NCI-H146 (cell line): ENCODE results near the gene MLXIPL.
"Not testable (repeated sequence)": the region's sequence is repeated elsewhere in the genome, so short reads cannot be mapped to it uniquely, and the experiment has no call there.

ENCODE experiments used
- DNase-seq: peaks from one replicate; lab custom pipeline; 2025; lab: John Stamatoyannopoulos, UW

Gene MLXIPL

GRCh38 chr7:73581006-73581405, 43.3 kb downstream of the MLXIPL start:
- DNase-seq, result not testable (repeated sequence)

DNA sequence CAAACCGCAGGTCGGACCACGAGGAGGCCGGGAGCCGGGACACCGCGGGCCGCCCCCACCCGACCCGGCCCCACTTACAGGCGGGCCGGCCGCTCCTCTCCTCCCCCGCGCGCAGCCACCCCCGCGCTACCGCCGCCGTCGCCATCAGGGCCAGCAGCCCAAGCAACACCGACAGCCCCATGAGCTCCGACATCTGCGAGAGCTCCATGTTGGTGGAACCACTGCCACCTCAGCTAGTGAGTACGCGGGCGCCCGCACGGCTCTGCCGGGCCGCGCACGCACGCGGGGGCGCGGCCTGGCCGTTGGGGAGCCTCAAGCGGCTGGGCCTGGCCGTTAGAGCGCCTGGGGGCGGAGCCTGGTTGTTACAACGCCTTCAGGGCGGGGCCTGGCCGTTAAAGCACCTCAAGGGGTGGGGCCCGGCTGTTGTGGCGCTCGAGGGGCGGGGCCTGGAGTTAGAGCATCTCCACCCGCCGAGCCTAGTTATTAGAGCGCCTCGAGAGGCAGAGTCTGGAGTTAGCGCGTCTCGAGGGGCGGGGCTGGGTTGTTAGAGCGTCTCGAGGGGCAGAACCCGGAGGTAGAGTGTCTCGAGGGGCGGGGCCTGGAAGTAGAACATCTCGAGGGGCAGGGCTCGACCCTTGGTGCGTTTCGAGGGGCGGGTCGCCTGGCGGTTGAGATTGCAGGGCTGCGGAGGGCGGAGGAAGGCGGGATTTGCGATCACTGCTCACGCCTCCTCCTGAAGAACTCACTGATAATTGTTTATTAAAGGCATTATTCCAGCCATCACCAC, 45.8 kb downstream of the MLXIPL start, which contains the start of gene TBL2:
TSS of gene TBL2 (minus strand) at position 238 of the 787 bp plus-strand sequence. CDS start at position 208, 30 bp downstream.
- peak; percentile 99 for DNase-seq

GRCh38 chr7:73577627-73578341, 46.5 kb downstream of the MLXIPL start:
- peak; percentile 45 for DNase-seq

DNA sequence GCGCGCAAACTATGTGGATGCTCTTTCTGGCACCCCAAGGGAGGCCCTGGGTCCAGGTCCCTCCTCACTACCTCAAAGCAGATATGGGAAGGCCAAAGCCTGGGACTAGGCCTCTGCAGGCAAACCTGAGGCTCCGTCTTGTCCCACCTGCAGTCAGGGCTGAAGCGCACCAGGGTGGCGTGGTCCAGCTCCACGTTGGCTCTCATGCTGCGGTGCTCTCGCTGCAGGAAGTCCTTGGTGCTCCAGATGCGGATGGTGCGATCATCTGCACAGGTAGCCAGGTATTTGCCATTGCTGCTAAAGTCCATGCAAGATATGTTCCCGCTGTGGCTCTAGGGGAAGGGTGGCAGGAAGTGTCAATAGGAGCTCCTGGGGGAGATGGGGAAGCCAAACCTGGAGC, 50.5 kb downstream of the MLXIPL start:
- no peak for DNase-seq

DNA sequence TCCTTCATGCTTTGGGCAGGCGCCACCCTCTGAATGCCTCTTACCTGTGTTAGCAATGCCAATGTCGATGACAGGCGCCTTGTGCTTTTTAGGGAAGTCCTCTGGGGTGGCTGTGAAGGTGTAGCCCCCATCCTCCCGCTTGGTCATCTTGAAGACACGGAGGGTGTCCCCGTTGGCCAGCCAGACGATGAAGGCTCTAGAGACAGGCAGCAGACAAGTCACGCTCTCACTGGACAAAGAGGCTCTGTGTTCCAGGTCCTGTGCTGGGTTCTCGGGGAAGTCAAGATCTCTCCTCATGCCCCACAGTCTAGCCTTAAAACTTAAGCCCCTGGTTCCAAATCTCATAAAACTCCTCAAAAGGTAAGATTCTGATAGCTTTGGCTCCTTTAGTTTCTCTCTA, 51.0 kb downstream of the MLXIPL start:
- DNase-seq, result no peak

DNA sequence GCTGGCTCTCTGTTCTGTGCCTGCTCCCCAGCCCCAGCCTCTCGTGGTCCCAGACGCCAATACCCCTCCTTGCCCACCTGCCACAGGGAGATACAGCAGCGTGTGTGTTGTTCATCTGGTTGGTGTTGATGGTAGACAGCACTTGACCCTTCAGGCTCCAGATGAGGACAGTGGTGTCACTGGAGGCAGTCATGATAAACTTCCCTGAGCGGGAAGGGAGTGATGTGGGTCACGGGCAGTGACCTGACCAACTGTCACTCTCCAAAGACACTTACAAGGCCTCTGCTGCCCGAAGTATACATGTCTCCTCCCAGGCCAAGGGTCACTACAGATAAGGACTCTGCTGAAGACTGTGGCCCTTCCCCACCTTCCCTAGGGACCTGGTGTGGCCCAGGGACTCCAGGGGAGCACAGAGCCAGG, 51.5 kb downstream of the MLXIPL start:
- no peak for DNase-seq

GRCh38 chr7:73570977-73571376, 53.3 kb downstream of the MLXIPL start:
- no peak for DNase-seq

DNA sequence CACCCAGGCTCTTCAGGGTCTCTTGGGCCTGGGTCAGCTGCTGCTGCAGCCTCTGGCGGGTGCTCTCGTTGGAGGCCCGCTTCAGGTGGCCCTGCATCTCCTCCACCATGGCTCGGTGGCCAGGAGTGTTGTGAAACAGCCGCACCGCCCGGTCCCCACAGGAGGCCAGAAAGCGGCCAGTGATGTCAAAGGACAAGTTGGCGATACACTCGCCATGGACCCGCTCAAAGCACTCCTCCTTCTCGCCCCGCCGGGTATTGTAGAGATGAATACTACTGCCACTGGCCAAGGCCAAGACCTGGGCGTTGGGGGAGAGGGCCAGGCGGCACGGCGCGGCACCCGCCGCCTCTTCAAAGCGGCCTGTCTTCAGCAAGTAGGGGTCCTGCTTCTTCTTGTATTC, 53.8 kb downstream of the MLXIPL start:
- no peak for DNase-seq

DNA sequence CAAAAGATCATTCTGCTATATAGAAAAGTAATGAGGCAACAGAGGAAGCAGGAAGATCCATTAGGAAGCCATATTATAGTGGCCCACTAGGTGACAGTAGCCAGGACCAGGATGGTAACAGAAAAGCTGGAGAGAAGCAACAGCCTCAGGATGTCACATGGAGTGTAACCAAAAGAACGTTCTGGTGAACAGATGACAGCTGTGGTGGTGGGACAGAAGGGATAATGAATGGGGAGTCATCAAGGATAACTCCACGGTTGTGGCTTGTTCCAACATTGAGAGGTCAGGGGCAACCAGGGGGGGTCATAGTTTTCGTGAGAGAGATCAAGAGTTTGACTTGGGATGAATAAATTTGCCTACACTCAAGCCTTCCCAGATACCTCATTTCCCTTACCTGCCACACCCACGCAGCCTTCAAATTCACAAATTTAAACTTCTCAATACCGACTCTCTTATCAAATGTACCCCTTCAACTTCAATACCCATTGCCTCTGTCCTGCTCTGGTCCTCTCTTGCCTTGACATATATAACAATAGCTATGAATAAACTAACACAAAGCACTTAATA, 55.2 kb downstream of the MLXIPL start:
- no peak for DNase-seq

GRCh38 chr7:73567846-73568685, 56.3 kb downstream of the MLXIPL start:
- no peak for DNase-seq

GRCh38 chr7:73567140-73567539, 57.2 kb downstream of the MLXIPL start:
- no peak for DNase-seq

GRCh38 chr7:73566431-73566830, 57.9 kb downstream of the MLXIPL start:
- DNase-seq, result not testable (repeated sequence)

DNA sequence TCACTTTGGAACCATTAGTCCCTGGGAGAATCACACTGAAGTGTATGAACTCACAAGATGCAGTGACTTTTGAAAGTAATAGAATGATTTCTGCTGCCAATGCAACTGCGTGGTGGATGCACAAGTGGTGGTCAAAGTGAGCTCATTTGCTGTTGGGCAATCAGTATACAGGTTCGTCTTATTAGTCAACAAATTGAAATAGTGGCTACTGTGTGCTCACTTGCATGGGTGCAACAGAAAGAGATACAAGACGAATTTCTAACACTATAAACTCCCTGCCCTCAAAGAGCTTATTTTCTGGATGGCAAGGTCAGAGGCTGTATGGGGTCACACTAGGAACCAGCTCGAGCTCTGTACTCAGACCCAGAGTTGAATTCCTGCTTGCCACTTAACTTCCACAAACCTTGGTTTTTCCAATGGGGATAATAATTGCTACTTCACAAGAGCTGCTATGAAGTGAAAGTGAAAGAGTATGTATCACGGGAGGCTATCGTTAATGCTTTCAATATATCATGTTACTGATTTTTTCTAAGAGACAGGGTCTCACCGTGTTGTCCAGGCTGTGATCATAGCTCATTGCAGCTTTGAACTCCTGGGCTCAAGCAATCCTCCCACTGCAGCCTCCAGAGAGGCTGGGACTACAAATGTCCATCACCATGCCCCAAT, 58.5 kb downstream of the MLXIPL start:
- no peak for DNase-seq

GRCh38 chr7:73560109-73560835, 64.0 kb downstream of the MLXIPL start:
- DNase-seq, result no peak

- DNase-seq, result peak; percentile 79
These were observed 66.7 kb downstream of the MLXIPL start, which contains the start of gene BCL7B for GRCh38 chr7:73557397-73558257. Gene BCL7B, minus strand, starts transcription at chr7:73557690. Its CDS starts 112 bp downstream, at chr7:73557578.

GRCh38 chr7:73557108-73557396, 67.3 kb downstream of the MLXIPL start:
- DNase-seq, result peak; percentile 92

- DNase-seq, result no peak
These were observed 67.9 kb downstream of the MLXIPL start for GRCh38 chr7:73556208-73557107.

GRCh38 chr7:73555411-73555982, 68.8 kb downstream of the MLXIPL start:
- no peak for DNase-seq
